ENCODE measurements around the gene JHY. TPM values are rescaled to one million over a fixed set of nuclear protein-coding genes. Genes with fewer than 3 reads are reported as not detected.

JHY gene
- total RNA-seq, 4 donors from 2014 or later = 2.5 to 4.2 (median 3.2) TPM

- WGBS, 2 donors = 93 to 95% methylated on average over 3 of the region's 3 CpGs
- TF ChIP-seq CTCF (IDR thresholded peaks at IDR 0.05) (no peak), POLR2A (IDR thresholded peaks at IDR 0.05) (no peak)
- no peak overlapping the region for H3K4me3 ChIP-seq (ENCODE audit: low read depth, poor library complexity, severe bottlenecking)
- intact Hi-C loops (cut with DNase I; ENCODE audit: low total_unique reads) = no loop called here
- no peak for DNase-seq (ENCODE audit: low spot score in 2 of 2)
Measured at GRCh38 chr11:122937983-122938382, 55.4 kb downstream of the JHY start.

GRCh38 chr11:122938557-122938956 is 56.0 kb downstream of the JHY start:
- DNase-seq (ENCODE audit: low spot score in 2 of 2) = no peak
- WGBS, 2 donors = 94 to 98% methylated on average over 2 of the region's 2 CpGs
- intact Hi-C loops (cut with DNase I; ENCODE audit: low total_unique reads) = no loop called here
- H3K4me3 ChIP-seq (ENCODE audit: low read depth, poor library complexity, severe bottlenecking) = no peak overlapping the region
- TF ChIP-seq CTCF (IDR thresholded peaks at IDR 0.05) (no peak), POLR2A (IDR thresholded peaks at IDR 0.05) (no peak)

- DNase-seq (ENCODE audit: low spot score in 2 of 2) = no peak
- 67 to 80% methylated on average over 2 of the region's 2 CpGs for WGBS, 2 donors
- no peak overlapping the region for H3K4me3 ChIP-seq (ENCODE audit: low read depth, poor library complexity, severe bottlenecking)
- TF ChIP-seq CTCF (IDR thresholded peaks at IDR 0.05) (no peak), POLR2A (IDR thresholded peaks at IDR 0.05) (no peak)
- intact Hi-C loops (cut with DNase I; ENCODE audit: low total_unique reads) = no loop called here
Measured at GRCh38 chr11:122951211-122951610, 68.7 kb downstream of the JHY start.

GRCh38 chr11:122954455-122954854 is 71.9 kb downstream of the JHY start:
- intact Hi-C loops (cut with DNase I; ENCODE audit: low total_unique reads) = no loop called here
- H3K4me3 ChIP-seq (ENCODE audit: low read depth, poor library complexity, severe bottlenecking) = no peak overlapping the region
- DNase-seq (ENCODE audit: low spot score in 2 of 2) = no peak
- TF ChIP-seq POLR2A (IDR thresholded peaks at IDR 0.05) (no peak), CTCF (IDR thresholded peaks at IDR 0.05) (no peak)
- WGBS, 2 donors = 94 to 96% methylated on average over 4 of the region's 4 CpGs

- TF ChIP-seq CTCF (IDR thresholded peaks at IDR 0.05) (no peak), POLR2A (IDR thresholded peaks at IDR 0.05) (no peak)
- no peak for DNase-seq (ENCODE audit: low spot score in 2 of 2)
- H3K4me3 ChIP-seq (ENCODE audit: low read depth, poor library complexity, severe bottlenecking) = no peak overlapping the region
- intact Hi-C loops (cut with DNase I; ENCODE audit: low total_unique reads) = no loop called here
- WGBS, 2 donors = 42 to 53% methylated on average over 4 of the region's 4 CpGs
Measured at GRCh38 chr11:122963961-122964360, 81.4 kb downstream of the JHY start.

- no peak for TF ChIP-seq CTCF (IDR thresholded peaks at IDR 0.05)
- TF ChIP-seq POLR2A (IDR thresholded peaks at IDR 0.05) = no peak
- no peak overlapping the region for H3K4me3 ChIP-seq (ENCODE audit: low read depth, poor library complexity, severe bottlenecking)
- intact Hi-C loops (cut with DNase I; ENCODE audit: low total_unique reads) = no loop called here
- 9 to 17% methylated on average over 21 of the region's 21 CpGs for WGBS, 2 donors
- no peak for DNase-seq (ENCODE audit: low spot score in 2 of 2)
Measured at GRCh38 chr11:122976061-122976733, 93.6 kb downstream of the JHY start.

Data from lower leg skin (tissue), 4 donors.